NCI-H187 (cell line): ENCODE measurements around the gene SLC28A3.

Experiments used
- DNase-seq, 2 experiments: peaks; one replicate each; lab custom pipeline; 2025; lab: John Stamatoyannopoulos, UW

The SLC28A3 gene

DNA sequence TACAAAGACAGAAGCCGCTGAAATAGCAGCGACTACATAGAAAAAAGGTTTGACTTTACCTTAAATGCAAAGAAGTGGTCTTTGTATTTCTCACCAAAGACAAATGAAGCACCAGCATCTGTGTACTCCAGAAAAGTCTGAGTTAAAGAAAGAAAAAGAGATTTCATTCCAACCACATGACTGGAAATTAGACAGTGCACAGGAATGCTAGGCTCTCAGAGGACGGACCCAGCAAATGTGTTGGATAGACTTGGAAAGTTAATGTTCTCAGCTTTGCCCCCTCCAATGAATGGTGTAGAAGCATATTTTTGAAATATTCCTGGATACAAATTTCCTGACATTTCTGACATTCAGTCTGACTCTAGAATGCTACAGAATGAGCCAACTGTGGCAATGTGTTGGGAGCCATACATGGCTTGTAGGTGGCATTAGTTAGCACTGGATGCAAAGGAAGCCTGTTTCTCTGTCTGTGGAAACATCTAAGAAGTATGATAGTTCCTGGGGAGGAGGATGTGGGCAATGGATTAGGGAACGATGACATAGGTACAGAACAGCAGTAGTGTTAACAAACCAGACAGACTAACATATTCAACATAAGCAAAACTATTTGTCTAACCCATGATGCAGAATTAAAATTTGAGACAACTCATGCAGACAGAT lies 43.3 kb downstream of the SLC28A3 start:
- DNase-seq, result no peak

DNA sequence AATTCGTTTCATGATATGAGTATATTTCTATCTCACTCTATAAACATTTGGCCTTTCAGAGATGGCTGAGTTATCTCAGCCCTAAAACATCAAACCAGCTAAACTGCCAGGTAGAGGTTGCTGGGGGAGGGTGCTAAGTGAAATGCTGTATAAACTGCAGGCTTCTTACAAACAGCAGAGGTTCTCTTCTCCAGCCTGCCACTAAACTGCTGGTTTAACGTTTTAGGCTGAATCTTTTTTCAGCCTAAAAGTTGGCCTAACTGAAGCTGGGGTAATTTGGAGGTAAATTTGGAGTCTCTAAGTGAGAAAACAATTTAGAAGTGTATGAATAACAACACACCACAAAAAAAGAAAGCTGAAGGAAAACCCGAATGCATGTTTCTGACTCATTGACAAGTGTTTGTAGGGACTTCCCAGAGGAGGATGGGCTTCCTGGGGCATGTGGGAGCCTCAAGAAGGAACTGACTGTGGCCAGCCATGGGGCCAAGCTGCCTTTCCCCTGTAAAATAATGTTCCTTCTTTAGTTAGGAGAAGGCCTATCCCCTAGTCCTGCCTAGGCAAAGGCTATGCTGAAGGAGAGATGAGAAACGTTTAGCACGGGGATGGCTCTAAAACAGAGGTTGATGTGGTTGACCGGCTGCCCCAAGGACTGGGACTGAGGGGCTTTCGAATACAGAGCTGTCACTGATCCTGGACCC lies 44.3 kb downstream of the SLC28A3 start:
- DNase-seq, result no peak

DNA sequence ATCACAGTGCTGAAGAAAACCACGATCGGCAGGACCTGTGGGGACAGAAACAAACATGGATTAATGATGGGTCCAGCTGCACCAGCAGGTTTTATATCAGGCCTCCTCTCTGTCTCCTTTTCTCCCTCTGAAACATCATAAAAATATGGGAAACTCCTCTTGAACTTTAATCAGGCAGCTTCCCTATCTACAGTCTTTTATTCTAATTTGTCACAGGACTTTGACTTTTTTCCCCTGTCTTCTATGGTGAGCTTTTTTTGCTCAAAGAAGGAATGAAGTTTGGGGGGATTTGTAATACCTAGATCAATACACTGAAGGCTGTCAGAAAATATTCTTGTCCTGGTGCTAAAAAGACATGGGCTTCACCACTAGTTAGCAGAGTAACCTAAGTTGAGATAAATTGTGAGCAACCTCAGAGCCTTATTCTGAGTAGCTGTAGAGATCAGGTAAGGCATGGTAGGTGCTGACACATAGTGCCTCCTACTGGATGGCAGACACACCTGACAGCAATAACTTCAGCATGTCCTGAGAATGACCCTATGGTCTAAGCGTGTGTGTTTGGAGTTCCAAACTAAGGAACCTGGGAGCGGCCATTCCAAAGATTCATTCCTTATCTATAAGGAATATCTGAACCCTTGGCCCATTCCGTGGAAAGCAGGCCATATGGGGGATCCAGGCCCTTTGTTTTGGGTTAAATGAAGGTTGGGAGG lies 46.2 kb downstream of the SLC28A3 start:
- DNase-seq, result no peak

DNA sequence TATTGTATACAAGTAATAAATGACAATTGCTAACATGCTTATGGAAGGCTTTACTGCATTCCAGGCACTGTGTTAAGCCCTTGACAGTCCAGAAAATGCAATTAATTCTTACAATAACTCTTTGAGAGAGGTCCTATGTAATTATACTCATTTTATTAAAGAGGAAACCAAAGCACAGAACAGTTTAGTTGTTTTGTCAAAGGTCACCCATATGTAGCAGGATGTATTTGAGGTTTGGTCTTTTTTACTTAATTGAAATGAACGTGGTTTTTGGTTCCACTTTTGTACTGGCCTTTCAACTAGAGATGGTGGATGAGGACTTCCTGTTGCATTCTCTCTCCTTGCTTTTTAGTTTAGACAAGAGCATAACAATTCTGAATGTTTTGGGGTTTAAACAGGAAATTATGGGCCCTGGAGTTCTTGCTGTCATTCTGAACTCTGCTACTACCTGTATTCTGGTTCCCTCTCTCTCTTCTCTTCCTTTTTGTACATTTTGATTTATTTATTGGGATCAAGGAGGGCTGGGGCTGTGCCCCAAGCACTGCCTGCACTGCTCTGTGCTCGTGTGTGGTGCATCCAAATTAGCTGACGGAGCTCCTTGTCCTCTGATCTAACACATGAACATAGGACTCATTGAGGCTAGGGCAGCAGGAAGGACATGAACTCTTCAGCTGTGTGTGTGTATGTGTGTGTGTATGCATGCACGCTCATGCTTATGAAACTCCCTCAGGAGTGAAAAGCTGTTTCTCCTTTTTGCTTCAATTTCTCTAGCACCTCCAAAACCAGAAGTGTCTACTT lies 47.4 kb downstream of the SLC28A3 start:
- DNase-seq, result no peak

DNA sequence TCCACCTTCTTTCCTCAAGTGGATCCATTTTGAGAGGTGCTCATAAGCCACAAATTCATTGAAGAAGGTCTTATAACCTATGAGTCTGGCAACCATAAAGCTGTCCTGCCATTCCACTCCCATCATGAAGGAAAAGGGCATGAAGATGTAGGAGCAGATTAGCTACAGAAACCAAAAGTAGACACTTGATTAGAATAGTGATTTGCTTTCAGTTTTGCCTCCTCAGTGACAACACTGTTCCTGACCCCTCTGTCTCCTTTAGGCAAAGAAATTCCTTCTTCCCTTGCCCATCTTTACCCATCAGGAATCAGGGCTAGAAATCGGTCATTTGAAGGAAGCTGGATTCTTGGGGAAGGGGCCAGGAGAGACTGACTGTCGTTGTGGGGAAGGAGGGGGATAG lies 55.2 kb downstream of the SLC28A3 start:
- no peak for DNase-seq

DNA sequence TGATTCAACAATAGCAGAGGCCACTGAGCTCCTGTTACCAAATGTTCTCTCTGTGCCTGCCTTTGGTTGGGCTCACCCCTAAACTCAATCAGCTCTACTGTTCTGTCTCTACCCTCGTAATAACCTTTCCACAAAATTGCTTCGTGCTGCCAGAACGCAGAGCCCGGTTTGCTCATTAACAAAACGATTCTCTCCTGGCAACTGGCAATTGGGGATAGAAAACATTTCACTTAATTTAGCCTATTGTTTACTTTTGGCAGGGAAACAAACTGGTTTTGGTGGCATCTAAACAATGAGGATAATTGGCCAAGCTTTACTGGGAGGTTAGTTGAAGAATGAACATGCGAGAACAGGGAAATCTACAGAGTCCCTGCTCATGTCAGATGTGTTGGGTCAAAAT lies 56.6 kb downstream of the SLC28A3 start:
- DNase-seq, result no peak

DNA sequence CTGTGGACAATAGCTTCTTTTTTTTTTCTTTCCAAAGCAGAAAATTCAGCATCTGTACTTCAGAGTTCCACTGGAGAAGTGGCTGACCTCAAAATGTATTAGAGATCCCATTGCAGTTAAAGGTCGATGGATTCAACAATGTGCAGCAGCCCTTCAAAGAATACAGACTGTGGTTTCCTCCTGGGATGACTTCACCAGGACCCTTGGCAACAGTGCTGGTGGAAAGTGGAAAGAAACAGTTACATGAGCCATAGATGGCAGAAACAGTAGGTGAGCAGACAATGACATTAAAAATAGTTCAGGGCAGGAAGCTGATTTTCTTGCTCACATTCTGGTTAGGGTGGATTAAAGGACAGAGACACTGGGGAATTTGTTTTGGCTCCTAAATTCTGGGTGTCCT lies 62.4 kb downstream of the SLC28A3 start:
- no peak for DNase-seq

DNA sequence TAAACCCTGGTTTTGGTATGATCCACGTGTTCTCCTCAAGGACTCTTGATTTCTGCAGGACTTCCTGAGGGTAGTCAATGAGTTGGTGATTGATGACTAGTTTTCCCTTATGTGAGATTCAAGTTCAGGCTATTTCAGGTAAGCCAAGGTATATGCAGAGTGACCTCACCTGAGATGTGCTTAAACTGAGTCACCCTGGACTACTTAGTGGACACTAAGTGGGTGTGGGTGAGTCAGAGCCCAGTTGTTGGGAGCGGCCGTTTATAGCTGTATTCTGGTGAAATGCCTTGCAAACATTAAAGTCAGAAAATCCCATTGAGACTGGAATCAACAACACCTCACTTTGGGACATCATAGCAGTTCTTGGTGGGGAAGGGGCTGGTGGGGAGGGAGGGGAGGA lies 62.9 kb downstream of the SLC28A3 start:
- DNase-seq, result no peak

DNA sequence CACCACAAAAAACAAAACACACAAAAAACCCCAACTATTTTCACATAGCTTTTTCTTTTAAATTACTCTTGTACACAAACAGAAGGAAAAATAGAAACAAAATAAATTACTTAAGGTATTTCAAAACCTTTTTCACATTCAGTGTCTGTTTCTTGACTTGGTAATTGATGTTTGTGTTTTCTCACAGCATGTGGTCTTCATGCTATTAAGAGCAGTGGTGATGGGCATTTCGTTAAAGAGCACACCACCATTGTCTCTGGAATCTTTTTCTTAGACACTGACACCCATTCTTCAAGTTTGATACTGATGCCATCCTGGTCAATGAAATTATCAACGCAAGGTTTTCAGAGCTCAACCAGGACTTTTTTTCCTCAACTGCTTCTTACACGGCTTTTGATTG lies 63.8 kb downstream of the SLC28A3 start:
- no peak for DNase-seq

DNA sequence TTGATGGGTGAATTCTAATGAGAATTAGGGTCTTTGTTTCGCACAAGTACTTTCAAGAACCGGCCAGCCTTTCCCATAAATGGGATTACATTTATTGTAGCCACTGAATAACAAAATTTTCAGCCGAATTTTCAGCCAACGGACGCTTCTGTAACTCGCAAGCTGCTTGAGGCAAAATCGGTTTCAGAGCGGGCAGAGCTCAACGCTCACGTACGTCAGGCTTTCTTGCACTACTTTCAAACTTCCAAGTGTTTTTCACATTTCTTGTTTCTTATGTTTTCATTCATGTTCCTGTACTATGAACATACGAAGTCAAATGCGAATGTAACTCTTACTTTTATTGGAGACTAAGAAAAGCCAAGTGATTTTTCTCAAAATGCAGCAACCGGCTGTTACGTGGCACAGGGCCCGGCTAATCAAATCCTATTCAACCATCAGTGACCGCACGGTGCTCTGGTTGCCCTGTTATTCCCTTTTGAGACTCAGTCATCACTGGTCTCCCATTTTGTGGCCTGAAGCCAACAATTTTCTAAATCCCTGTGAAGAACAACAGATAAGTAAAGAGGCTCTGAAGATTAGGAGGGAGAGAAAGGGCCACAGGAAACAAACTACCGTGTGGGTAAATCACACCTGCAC lies 68.5 kb downstream of the SLC28A3 start:
- no peak for DNase-seq

DNA sequence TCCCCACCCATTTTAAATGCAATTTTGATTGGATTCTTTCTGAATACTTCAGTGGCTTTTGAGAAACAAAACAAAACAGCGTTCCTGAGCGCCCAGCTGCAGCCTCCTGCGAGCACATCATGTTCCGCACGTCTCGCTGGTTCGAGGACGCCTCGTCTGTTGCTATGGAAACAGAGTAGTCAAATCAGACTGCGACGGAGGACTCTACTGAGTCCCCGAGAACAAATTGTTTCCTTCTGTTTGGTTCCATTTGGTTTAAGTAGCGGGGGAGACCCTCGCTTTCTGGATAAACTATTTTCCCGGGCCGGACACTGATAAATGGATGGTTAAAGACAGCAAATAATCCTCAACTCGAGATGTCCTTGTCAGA lies 69.0 kb downstream of the SLC28A3 start:
- DNase-seq, result no peak

DNA sequence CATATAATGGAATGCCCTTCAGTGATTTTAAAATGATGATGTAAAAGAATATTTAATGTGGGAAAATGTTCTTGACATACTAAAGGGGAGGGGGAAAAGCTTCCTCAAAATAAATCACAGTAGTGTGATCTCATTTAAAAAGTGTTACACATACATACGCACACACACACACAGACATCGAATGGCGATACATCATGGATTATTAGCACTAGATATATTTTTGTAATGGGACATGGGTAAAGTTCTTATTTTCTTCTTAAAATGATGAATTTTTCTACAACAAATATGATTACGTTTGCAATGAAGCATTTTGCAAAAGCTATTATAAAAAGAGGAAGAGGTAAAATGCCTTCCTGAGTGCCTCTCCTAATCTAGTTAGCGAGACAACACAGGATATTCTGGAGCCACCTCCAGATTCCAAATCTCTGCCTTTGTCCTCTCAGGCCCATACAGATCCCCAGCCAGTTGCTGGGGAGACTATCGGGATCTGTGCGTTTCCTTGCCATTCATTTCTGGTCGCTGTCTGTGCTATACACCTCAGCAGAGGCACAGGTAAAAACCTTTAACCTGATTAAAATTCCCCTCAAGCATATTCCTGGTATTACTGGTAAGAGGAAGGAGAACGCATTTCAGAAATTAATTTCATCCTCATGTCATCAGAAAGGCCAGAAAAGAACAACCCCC lies 69.6 kb downstream of the SLC28A3 start:
- no peak for DNase-seq

DNA sequence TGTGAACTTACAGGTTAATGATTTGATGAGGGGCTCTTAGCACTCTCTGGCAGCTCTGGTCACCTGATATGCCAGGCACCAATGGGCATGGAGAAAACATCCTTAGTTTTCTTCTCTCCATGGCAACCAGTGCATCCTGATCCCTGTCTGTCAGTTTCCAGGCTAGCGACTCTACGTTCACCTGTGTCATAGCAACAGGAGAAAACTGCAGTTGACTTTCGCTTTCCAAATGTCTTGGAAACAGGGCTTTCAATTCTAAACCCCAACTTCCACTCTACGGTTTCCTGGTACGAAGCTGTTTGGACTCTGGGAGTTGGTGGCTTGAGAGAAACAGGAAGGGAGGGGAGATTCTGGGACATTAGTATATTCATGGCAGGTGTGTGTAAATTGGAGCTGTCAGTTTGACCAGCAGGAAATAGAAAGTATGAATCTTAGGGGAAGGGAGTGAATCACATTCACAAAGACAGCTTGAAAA lies 74.4 kb downstream of the SLC28A3 start:
- no peak for DNase-seq

DNA sequence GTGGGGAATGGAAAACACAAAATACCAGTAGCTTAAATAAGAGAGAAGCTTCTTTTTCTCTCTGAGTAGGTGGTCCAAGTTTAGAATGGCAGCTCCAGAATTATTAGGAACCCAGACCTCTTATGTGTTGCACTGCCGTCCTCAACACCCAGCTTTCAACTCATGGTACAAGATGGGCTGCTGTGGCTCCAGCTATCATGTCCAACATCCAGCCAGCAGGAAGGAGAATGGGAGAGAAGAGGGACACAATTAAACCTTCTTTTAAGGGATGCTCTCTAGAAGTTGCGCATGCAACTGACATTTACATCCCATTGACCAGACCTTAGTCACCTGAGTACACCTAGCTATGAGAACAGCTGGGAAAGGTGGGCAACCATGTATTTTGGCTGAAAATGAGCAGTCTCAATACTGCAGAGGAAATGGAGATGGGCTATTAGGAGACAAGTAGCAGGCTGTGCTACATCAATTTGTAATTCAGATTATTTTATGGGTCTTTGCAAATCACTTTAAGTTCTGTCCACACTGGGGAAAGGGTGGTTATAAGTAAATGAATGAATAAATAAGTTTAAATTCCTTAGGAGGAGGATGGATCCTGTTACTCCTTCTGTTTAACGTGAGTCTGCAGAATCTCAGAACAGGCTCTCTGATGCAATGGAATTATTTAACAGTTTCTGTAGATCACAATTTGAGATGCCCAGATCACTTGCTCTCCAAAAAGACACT lies 76.1 kb downstream of the SLC28A3 start:
- no peak for DNase-seq

DNA sequence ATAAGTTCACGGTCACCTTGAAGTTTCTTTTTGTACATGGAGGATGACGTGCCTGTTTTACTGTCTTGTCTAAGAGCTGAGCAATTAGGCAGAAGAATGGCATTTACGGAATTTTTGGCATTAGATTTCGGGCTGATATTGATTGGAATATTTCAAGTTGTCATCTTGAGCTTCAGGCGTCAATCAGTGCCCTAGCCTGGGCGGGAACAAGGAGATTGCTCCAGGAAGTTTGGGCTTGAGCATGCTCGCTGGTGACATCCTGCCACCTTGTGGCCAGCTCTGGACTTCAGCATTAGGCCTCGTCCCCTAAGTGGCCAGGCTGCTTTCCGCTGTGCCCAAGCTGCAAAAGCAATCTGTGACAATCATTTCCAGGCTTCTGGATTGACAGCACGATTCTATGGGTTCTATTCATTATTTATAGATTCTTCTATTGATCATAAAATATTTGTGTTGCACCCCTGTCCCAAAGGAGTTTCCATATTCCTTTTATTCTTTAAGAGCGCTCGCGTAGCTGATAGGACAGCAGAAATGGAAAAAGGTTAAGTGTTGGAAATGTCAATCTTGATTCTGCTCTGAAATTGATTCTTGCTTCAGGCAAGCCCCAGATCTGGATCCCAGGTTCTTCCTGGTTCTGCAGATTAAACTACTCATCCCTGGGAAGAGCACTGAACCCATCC lies 79.3 kb downstream of the SLC28A3 start:
- peak; percentile 25 to 53 for DNase-seq

DNA sequence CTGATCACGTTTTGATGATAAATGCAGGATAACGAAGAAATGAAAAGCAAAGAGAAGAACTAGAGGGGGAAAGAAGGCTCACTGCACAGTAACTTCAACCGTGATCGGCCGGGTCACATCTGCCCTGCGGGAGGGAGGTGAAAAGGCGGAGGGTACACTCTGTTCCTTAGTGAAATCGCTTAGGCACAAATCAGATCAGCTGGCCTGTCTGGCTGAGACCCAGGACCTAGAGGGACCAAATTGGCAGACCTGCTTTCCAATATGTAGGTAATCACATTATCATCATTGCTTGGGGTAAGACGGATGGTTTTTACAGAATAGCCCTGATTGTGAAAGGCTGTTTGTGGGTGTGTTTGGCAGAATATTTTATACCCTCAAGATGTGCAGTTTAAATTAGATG lies 82.2 kb downstream of the SLC28A3 start:
- DNase-seq, result no peak

DNA sequence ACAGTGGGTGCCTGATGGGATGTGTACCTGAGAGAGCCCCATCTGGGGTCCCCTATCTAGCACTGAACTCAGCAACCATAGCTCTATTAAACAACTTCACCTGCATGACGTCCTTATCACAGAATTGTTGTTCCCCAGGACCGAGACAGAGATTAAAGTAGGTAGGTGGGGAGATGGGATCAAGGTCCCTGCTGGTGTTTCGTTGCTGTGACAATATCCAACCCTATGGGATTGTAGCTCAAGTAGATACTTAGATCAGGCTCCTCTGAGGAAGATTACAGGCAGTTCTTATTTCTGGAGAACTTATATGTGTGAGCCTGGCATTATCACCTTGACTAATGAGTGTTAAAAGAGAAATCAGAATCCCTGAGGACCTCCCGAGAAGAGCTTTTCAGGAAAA lies 84.9 kb downstream of the SLC28A3 start:
- DNase-seq, result no peak

DNA sequence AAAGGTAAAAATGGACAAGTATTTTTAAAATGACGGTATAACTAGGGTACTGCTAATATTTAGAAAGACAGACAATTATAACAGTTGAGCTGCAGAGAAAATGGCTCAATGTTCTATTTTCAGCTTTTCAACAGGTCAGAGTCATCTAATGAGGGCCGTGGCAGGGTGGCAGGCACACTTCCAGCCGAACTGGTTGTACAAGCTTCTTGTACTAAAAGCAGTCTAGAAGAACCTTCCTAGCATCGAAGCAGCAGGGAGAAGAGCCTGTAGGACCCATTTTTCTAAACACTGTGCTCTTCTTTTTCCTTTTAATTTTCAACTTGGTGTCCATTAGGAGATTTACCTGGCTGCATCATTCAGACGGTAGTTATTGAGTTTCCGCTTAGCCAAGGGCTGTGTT lies 85.6 kb downstream of the SLC28A3 start:
- no peak for DNase-seq

DNA sequence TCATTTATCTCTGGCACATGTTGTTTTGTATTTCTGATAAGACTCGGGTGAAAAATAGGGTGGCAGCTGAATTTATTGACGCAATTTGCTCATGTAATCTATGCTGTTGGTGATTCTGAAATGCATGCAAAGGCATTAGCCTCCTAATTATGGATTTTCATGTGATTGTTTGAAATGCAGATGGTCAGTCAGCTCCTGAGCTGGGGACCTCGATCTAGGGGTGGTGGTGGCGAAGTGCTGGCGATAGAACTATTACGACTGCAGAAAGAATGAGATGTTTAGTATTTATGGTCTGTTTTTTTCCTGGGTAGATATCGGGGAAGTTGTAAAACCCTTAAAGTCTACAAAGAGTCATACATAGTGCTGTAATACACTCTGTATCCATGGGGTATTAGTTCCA lies 88.6 kb downstream of the SLC28A3 start:
- no peak for DNase-seq

DNA sequence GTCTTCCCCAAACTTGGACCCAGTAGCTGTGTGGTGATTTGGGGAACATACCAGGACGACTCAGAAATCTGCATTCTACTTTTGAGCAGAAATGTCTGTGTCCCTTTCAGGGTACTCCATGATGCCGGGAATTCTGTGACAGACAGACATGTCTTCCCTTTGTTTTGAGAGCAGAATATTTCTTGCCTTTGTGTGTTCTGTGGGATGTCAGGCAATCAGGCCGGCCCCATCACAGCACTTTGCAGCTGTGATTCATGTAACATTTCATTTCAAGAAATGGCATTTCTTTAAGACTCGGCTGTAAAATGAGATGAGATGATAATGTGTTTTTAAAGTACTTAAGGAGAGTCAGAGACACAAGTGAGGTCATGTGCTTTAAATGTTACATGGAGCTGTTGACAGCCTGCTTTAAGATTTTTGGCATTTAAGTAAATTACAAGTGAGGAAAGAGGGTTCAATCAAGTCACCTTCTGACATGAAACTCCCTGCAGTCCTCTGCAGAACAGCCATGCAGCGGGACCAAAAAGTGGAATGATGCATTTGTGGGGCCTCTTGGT lies 98.7 kb downstream of the SLC28A3 start:
- no peak for DNase-seq
